Measurements from ENCODE around the gene HARBI1.

Gene HARBI1

DNA sequence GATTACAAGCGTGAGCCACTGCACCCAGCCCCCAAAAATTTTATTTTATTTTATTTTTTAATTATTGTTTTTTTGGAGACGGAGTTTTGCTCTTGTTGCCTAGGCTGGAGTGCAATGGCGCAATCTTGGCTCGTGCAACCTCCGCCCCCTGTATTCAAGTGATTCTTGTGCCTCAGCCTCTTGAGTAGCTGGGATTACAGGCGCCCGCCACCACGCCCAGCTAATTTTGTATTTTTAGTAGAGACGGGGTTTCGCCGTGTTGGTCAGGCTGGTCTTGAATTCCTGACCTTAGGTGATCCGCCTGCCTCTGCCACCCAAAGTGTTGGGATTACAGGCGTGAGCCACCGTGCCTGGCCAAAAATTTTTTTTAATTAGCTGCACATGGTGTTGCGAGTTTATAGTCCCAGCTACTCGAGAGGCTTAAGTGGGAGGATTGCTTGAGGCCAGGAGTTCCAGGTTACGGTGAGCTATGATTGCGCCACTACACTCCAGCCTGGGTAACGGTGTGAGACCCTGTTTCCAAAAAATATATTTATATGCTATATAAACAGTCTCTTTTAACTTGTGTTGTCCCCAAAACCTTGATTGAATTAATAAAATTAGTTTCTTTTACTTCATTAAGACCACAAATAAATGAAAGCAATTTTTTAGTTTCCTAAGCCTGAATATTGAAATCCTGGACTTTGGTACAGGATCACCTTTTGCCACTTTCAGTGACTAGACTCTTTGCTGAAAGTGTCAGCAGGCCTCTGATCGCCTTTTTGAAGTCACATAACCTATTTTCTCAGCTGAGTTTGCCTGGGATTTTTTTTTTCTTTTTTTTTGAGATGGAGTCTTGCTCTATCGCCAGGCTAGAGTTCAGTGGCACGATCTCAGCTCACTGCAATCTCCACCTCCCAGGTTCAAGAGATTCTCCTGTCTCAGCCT lies 16.5 kb upstream of the HARBI1 start:
- DNase-seq = no peak

DNA sequence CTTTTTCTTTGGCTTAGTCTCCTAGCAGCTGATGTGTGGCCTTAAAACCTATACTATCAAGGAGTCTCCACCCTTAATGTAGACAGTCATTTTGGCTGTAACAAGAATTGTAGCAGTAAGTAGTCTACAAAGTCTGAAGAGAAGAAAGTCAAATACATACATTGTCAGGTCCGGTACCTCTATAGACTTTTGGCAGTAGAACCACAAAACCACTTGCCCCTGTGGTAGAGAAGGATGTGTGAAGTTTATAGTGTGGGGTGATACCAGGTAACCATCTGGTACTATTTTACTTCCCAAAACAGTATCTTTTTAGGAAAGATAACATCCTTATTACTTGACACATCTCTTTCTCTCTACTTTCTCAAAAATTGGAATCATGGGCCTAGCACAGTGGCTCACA lies 15.5 kb upstream of the HARBI1 start:
- DNase-seq = no peak

- no peak for DNase-seq
These were observed 14.6 kb upstream of the HARBI1 start for GRCh38 chr11:46631676-46632075.

GRCh38 chr11:46630237-46630636 lies 13.2 kb upstream of the HARBI1 start:
- no peak for DNase-seq

DNA sequence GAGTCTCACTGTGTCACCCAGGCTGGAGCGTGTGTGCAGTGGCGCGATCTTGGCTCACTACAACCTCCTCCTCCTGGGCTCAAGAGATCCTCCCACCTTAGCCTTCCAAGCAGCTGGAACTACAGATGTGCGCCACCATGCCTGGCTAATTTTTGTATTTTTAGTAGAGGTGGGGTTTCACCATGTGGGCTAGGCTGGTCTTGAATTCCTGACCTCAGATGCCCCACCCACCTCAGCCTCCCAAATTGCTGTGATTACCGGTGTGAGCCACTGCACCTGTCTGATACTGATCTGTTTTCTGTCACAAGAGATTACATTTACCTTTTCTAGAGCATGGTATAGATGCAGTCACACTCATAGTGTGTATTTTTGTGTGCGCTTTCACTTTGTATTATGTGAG lies 11.9 kb upstream of the HARBI1 start:
- DNase-seq = no peak

- DNase-seq = no peak
These were observed 8.4 kb upstream of the HARBI1 start for GRCh38 chr11:46625406-46625805.

DNA sequence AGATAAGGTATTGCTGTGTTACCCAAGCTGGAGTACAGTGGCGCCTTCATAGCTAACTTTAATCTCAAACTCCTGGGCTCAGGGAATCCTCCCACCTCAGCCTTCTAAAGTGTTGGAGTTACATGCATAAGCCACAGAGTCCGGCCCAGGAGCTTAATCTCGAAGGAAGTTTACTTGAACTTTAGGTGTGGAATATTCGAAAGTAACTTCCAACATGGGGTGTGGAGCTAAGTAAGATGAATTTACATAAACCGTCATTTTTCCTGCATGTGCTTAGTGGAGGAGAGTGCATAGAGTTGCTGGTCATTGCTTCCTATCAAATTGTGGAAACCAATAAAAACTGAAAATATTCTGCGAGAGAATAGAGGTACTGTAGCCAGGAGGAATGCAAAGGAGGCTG lies 1.8 kb upstream of the HARBI1 start:
- no peak for DNase-seq

DNA sequence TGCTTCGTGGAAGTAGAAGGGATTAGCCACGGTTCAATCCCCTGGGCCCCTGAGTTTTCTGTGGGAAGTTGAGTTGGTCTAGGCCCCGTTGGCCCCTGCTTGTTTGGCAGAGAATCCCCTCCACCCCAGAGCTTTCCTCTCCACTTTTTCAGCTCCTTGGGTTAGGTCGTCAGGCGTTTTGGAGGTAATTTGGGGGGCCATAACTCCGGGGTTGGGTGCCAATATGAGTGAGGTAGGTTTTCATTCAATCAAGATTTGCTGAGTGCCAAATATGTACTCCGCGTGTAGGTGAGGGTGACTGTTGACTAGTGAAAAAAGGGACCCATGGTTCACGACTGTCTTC lies 916 bp upstream of the HARBI1 start:
- DNase-seq = no peak

DNA sequence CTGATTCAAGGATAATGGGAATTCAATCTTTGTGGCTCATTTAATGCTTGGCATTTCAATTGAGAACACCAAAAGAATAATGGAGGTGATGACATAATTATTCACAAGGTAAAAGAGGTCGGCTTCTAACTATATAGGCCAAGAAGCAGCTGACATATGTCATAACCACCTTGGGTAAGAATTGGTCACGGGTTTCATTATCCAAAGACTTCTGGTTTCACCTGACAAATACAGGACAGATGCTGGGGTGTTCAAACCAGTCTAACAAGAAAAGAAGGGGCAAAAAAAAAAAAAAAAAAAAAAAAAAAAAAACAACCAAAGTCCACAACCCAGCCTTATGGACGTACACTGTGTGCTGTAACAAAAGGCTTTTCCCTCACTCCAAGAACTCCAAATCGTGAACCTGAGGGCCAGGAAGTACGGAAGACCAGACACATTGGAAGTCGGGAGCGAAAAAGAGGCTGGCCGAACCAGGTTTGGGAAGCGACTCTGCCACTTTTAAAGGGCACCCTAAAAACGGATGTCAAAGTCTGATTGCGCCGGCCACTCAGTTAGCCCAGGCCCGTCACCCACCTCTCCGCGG lies 385 bp downstream of the HARBI1 start:
- DNase-seq = no peak

DNA sequence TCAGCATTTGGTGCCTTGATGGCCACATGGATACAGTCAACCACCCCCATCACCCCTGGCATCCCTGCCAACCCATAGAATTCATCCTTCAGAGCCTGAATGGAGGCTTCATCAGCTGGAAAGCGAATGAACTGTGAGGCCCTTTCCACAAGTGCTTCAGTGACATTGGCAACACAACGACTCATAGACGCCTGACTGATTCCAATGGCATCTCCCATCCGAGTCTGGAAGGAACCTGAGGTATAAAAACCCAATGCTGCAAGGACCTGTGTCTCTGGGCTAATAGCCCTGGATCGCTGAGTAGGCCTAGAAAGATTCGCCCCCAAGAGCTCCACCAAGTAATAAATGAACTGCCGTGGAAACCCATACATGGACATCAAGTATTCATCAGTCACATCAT lies 1.3 kb downstream of the HARBI1 start:
- no peak for DNase-seq

- no peak for DNase-seq
These were observed 4.7 kb downstream of the HARBI1 start for GRCh38 chr11:46612326-46612725.

- no peak for DNase-seq
These were observed 5.3 kb downstream of the HARBI1 start for GRCh38 chr11:46611526-46612304.

GRCh38 chr11:46609386-46609785 lies 7.6 kb downstream of the HARBI1 start:
- DNase-seq = no peak

GRCh38 chr11:46607516-46607915 lies 9.5 kb downstream of the HARBI1 start:
- DNase-seq = no peak

DNA sequence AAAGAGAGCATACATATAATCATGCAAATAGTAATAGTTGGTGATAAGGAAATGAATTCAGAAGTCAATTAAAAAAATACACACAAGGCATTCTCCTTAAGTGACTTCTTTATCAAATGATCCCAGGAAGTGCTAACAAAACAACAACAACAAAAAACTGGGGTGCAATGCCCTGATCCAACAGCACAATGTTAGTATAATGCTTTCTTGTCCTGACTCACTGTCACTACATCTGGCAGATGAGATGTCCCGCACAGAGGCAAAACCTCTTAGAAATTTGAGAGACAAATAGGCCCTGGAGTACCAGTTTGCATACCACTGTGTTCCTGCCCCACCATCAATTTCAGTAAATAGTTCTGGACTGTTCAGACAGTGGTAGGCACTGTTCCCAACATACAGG lies 12.2 kb downstream of the HARBI1 start:
- no peak for DNase-seq

DNA sequence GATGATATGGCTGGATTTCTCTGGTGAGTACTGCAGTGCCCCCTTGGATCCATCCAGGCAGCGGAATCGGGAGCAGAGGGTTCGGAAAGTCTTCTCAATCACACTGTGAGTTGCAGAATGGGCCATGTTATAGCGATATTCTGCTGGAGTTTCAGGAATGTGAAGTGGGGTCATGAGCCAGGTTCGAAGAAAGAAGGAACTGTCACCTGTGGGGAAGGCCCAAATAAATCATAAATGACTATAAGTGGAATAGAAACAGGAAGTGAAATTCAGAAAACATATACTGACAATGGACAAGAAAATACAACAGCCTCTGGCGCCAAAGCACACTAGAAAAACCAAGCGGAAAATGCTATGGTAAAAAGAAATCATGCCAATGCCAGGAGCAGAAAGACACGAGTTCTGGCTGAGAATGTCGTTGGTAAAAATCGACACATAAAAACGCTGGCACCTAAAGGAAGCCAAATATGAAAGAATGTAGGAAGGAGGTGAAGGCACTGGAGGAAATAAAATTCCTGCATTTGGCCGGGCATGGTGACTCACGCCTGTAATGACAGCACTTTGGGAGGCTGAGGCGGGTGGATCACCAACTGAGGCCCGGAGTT lies 13.2 kb downstream of the HARBI1 start:
- no peak for DNase-seq

DNA sequence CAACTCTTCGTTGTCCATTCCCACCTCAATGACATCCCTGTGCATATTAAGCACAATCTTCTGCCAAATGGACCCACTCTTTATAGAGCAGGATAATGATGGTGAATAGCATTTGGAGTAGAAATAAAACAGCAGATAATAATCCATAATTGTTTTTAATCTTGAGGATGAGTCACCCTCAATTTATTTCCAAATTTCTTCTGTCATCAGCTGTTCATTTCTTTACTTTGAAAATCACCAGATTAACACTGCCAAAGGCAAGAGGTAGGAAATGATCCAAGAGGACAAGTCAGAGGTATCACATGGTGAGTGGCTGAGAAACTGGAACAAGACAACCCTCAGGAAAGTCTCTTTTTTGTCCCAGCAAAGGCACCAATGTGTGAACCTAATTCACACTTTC lies 15.9 kb downstream of the HARBI1 start:
- DNase-seq = no peak

DNA sequence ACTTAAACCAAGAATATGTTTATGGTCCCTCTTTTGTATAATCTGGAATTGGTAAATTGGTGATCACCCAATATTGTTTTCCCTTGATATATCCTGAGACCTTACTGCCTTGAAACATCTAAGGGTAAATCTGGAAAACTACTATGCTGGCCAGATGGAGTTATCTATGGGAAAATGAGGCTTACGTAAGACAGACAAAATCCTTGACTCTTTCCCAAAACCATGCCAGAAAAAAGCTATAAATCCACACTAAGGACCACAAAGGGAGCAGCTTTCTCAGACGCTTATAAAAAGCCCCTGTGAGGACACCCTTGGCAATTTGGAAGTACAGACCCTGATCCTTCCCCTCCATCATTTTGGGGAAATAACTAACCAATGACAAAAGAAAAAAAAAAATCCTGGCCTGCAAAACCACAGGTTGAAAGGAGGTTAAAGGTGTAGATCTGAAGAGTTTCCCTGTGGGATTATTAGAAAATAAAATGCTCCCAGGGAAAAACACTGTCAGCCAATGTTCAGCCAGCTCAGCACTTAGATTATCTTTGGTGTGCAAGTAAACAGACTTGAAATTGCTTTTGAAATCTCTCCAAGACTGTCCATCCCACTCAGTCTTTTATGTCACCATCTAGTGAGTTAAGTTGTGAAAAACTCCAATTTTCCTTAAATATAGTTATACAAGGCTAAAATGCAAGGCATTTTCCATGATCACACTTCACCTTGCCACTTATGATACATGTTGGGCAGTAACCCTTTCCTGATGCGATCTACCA lies 16.6 kb downstream of the HARBI1 start:
- no peak for DNase-seq

DNA sequence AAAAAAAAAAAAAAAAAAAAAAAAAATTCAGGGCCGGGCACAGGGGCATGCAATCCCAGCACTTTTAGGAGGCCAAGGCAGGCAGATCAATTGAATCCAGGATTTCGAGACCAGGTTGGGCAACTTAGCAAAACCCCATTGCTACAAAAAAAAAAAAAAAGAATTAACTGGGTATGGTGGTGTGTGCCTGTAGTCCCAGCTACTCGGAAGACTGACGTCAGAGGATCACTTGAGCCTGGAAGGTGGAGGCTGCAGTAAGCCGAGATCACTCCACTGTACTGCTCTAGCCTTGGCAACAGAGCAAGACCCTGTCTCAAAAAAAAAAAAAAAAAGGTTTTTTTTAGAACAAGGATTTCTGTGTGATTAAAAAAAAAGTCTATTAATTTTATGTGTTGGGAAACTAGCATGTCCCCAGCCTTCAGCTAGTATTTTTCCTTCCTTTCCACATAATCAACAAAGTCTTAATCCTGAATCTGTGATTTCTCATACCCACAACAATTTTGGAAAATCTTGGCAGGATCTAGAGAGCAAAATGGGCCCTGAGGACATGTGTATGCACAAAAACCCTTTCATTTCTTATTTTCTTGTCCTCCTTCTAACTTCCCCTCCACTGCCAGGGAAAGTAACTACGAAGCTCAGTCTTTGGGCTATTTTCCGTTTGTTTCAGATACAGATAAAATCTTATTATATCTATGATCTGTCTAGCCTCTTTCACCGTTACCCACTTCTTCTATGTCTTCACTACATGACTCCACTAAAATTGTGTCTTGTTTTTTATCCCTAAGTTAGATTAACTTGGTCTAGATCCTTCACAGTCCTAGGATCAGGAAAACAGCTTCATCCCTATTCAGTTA lies 17.5 kb downstream of the HARBI1 start:
- DNase-seq = no peak

DNA sequence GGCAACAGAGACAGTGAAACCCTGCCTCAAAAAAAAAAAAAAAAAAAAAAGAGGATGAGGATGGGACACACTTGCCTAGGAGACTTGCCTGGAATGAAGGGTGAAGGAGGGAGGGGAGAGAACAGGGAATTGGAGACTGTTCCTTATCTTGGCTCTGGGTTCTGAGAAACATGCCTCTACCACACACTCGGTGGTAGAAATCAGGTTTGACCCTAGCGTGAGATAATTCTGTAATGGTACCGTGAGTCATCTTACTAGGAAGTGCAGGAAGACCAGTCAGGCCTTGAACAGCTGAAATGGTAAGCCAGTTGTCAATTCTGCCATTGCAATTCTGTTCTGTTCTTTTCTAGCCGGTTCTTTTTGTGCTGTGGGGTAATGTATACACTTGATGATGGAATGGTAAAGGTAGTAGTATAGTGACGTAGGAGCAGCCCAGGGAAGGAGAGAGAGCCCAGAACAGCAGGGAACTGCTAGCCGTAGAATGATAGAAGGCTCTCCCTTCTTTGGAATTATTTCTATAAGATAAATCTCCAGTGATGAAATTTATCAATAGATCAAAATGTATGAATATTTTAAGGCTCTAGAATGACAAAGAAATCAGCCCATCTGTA lies 19.3 kb downstream of the HARBI1 start:
- DNase-seq = no peak

DNA sequence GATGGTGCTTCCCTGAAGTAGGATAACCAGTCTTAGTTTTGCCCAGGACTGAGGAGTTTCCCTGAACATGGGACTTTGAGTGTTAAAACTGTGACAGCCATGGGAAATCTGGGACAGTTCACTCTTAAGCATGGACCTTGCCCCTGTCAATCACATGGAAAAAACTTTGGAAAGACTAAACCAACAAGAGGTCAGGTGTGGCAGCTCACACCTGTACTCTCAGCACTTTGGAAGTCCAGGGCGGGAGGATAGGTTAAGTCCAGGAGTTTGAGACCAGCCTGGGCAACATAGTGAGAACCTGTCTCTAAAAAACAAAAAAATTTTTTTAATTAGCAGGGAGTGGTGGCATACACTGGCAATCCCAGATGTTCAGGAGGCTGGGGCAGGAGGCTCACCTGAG lies 19.9 kb downstream of the HARBI1 start:
- no peak for DNase-seq

All from activated CD4-positive, alpha-beta T cell treated with anti-CD3 and anti-CD28 coated beads for 48 hours (primary cell).